ENCODE data around the gene NDUFAF7.

GRCh38 chr2:37274359-37274965 is 43.0 kb downstream of the NDUFAF7 start:
- TF ChIP-seq CTCF (conservative IDR thresholded peaks at IDR 0.05), result no peak
- no peak for TF ChIP-seq ZFX (IDR thresholded peaks at IDR 0.05)
